NOMO-1 (cell line): ENCODE data around the gene CCDC61.

Experiments
- DNase-seq, 2 experiments: peaks; one replicate each; lab custom pipeline; 2025; ENCODE audit not compliant: unreplicated experiment in 2 of 2; lab: John Stamatoyannopoulos, UW

The CCDC61 gene

GRCh38 chr19:46015687-46016425, 20.6 kb downstream of the CCDC61 start:
- no peak for DNase-seq

GRCh38 chr19:46016426-46017094, 21.3 kb downstream of the CCDC61 start:
- DNase-seq, result peak; percentile 53 to 62

GRCh38 chr19:46017095-46017429, 21.8 kb downstream of the CCDC61 start:
- no peak for DNase-seq

- no peak for DNase-seq
Measured at GRCh38 chr19:46017874-46018675, 22.8 kb downstream of the CCDC61 start.

- no peak for DNase-seq
Measured at GRCh38 chr19:46018729-46019251, 23.5 kb downstream of the CCDC61 start.

GRCh38 chr19:46019270-46019669, 24.0 kb downstream of the CCDC61 start:
- no peak for DNase-seq

- no peak for DNase-seq
Measured at GRCh38 chr19:46020819-46021125, 25.5 kb downstream of the CCDC61 start.

- DNase-seq, result no peak
Measured at GRCh38 chr19:46021531-46022041, 26.3 kb downstream of the CCDC61 start.

- DNase-seq, result no peak
Measured at GRCh38 chr19:46022061-46022430, 26.8 kb downstream of the CCDC61 start.

GRCh38 chr19:46022431-46023310, 27.4 kb downstream of the CCDC61 start, which contains the start of gene PGLYRP1:
PGLYRP1 (minus strand) TSS chr19:46023053; CDS start chr19:46023021, 32 bp downstream.
- DNase-seq, result no peak

- DNase-seq, result peak in 1 of 2 experiments; percentile 43
Measured at GRCh38 chr19:46023311-46023779, 28.1 kb downstream of the CCDC61 start.

GRCh38 chr19:46025835-46026234, 30.6 kb downstream of the CCDC61 start:
- peak; percentile 18 to 85 for DNase-seq

- no peak for DNase-seq
Measured at GRCh38 chr19:46030812-46031550, 35.7 kb downstream of the CCDC61 start.

- no peak for DNase-seq
Measured at GRCh38 chr19:46031781-46032596, 36.7 kb downstream of the CCDC61 start.

GRCh38 chr19:46032597-46033025, 37.3 kb downstream of the CCDC61 start:
- no peak for DNase-seq

GRCh38 chr19:46033401-46033800, 38.1 kb downstream of the CCDC61 start:
- DNase-seq, result no peak

GRCh38 chr19:46035546-46035945, 40.3 kb downstream of the CCDC61 start:
- DNase-seq, result no peak

GRCh38 chr19:46035986-46036743, 40.9 kb downstream of the CCDC61 start:
- DNase-seq, result no peak
